Adipocyte (in vitro differentiated cells): ENCODE results near the gene PDE11A.

ENCODE experiments used
- DNase-seq: peaks from one replicate; pipeline ENCODE4 v3.0.0-alpha.2; 2015; ENCODE audit warnings: low read depth
- H3K27me3 ChIP-seq: replicated peaks from 2 replicates; pipeline ENCODE4 v1.7.0; 2013; ENCODE audit warnings: mild to moderate bottlenecking, low read length, moderate library complexity; ENCODE audit not compliant: control insufficient read depth, insufficient read depth
- H3K36me3 ChIP-seq: 2 replicates; pipeline ENCODE4 v1.7.0; 2013; ENCODE audit warnings: low read length, mild to moderate bottlenecking, moderate library complexity; ENCODE audit not compliant: control insufficient read depth, insufficient read depth, severe bottlenecking
- H3K4me1 ChIP-seq: 2 replicates; pipeline ENCODE4 v1.7.0; 2013; ENCODE audit warnings: mild to moderate bottlenecking, low read length, moderate library complexity; ENCODE audit not compliant: control insufficient read depth, insufficient read depth
- H3K4me3 ChIP-seq: 2 replicates; pipeline ENCODE4 v1.7.0; 2013; ENCODE audit warnings: mild to moderate bottlenecking, low read length, moderate library complexity
- H3K9ac ChIP-seq: 2 replicates; pipeline ENCODE4 v1.7.0; 2013; ENCODE audit warnings: mild to moderate bottlenecking, low read length, moderate library complexity
- H3K9me3 ChIP-seq: 2 replicates; pipeline ENCODE4 v1.7.0; 2013; ENCODE audit warnings: mild to moderate bottlenecking, low read length, moderate library complexity; ENCODE audit not compliant: control insufficient read depth

PDE11A gene

GRCh38 chr2:177669625-177670330 is 402.8 kb downstream of the PDE11A start:
- no peak overlapping the region for H3K9ac ChIP-seq
- H3K4me3 ChIP-seq: no peak overlapping the region
- no peaks in the 10 kb centered on the region for H3K36me3 ChIP-seq
- H3K4me1 ChIP-seq: no peaks in the 10 kb centered on the region
- H3K27me3 ChIP-seq: no peaks in the 10 kb centered on the region
- no peak for DNase-seq
- no peaks in the 10 kb centered on the region for H3K9me3 ChIP-seq

GRCh38 chr2:177669201-177669600 is 403.4 kb downstream of the PDE11A start:
- no peaks in the 10 kb centered on the region for H3K9me3 ChIP-seq
- H3K4me1 ChIP-seq: no peaks in the 10 kb centered on the region
- no peak for DNase-seq
- H3K27me3 ChIP-seq: no peaks in the 10 kb centered on the region
- H3K4me3 ChIP-seq: no peak overlapping the region
- no peaks in the 10 kb centered on the region for H3K36me3 ChIP-seq
- no peak overlapping the region for H3K9ac ChIP-seq

- H3K9me3 ChIP-seq: no peaks in the 10 kb centered on the region
- DNase-seq: no peak
- no peaks in the 10 kb centered on the region for H3K27me3 ChIP-seq
- no peaks in the 10 kb centered on the region for H3K4me1 ChIP-seq
- H3K9ac ChIP-seq: no peak overlapping the region
- no peak overlapping the region for H3K4me3 ChIP-seq
- H3K36me3 ChIP-seq: no peaks in the 10 kb centered on the region
These were observed 404.0 kb downstream of the PDE11A start for GRCh38 chr2:177668617-177669016.

- Histone ChIP-seq H3K9ac (no peak overlapping the region), H3K36me3 (no peaks in the 10 kb centered on the region), H3K4me1 (no peaks in the 10 kb centered on the region), H3K4me3 (no peak overlapping the region), H3K9me3 (no peaks in the 10 kb centered on the region), H3K27me3 (no peaks in the 10 kb centered on the region)
- no peak for DNase-seq
These were observed 405.0 kb downstream of the PDE11A start for GRCh38 chr2:177667626-177668025.

- peak; percentile 1 for DNase-seq
- Histone ChIP-seq H3K9me3 (no peaks in the 10 kb centered on the region), H3K27me3 (no peaks in the 10 kb centered on the region), H3K4me1 (no peaks in the 10 kb centered on the region), H3K36me3 (no peaks in the 10 kb centered on the region), H3K4me3 (no peak overlapping the region), H3K9ac (no peak overlapping the region)
These were observed 406.2 kb downstream of the PDE11A start for GRCh38 chr2:177666408-177666807.

GRCh38 chr2:177665948-177666347 is 406.6 kb downstream of the PDE11A start:
- no peak overlapping the region for H3K4me3 ChIP-seq
- no peak overlapping the region for H3K9ac ChIP-seq
- DNase-seq: no peak
- H3K36me3 ChIP-seq: no peaks in the 10 kb centered on the region
- no peaks in the 10 kb centered on the region for H3K9me3 ChIP-seq
- no peaks in the 10 kb centered on the region for H3K27me3 ChIP-seq
- no peaks in the 10 kb centered on the region for H3K4me1 ChIP-seq

GRCh38 chr2:177665328-177665727 is 407.2 kb downstream of the PDE11A start:
- DNase-seq: no peak
- no peak overlapping the region for H3K9ac ChIP-seq
- no peaks in the 10 kb centered on the region for H3K4me1 ChIP-seq
- no peak overlapping the region for H3K4me3 ChIP-seq
- no peaks in the 10 kb centered on the region for H3K9me3 ChIP-seq
- no peaks in the 10 kb centered on the region for H3K36me3 ChIP-seq
- no peaks in the 10 kb centered on the region for H3K27me3 ChIP-seq

GRCh38 chr2:177662895-177663294 is 409.7 kb downstream of the PDE11A start:
- no peak for DNase-seq
- H3K9me3 ChIP-seq: no peaks in the 10 kb centered on the region
- H3K9ac ChIP-seq: no peak overlapping the region
- H3K27me3 ChIP-seq: no peaks in the 10 kb centered on the region
- H3K4me3 ChIP-seq: no peak overlapping the region
- H3K4me1 ChIP-seq: no peaks in the 10 kb centered on the region
- no peaks in the 10 kb centered on the region for H3K36me3 ChIP-seq

GRCh38 chr2:177660742-177661141 is 411.8 kb downstream of the PDE11A start:
- H3K36me3 ChIP-seq: no peaks in the 10 kb centered on the region
- no peak overlapping the region for H3K9ac ChIP-seq
- H3K4me1 ChIP-seq: no peaks in the 10 kb centered on the region
- no peak for DNase-seq
- no peaks in the 10 kb centered on the region for H3K27me3 ChIP-seq
- H3K9me3 ChIP-seq: no peaks in the 10 kb centered on the region
- no peak overlapping the region for H3K4me3 ChIP-seq

GRCh38 chr2:177658309-177658708 is 414.3 kb downstream of the PDE11A start:
- Histone ChIP-seq H3K9me3 (no peaks in the 10 kb centered on the region), H3K4me3 (no peak overlapping the region), H3K27me3 (peaks cover 1% of the 10 kb centered on the region), H3K4me1 (no peaks in the 10 kb centered on the region), H3K36me3 (no peaks in the 10 kb centered on the region), H3K9ac (no peak overlapping the region)
- DNase-seq: no peak

- Histone ChIP-seq H3K9ac (no peak overlapping the region), H3K4me1 (no peaks in the 10 kb centered on the region), H3K36me3 (no peaks in the 10 kb centered on the region), H3K4me3 (no peak overlapping the region), H3K27me3 (peaks cover 6% of the 10 kb centered on the region), H3K9me3 (no peaks in the 10 kb centered on the region)
- no peak for DNase-seq
These were observed 420.7 kb downstream of the PDE11A start for GRCh38 chr2:177651833-177652232.
